ENCODE data around the gene SF3B2. TPM values are rescaled to one million over a fixed set of nuclear protein-coding genes. Genes with fewer than 3 reads are reported as not detected.
"Not testable (repeated sequence)": the region's sequence is repeated elsewhere in the genome, so short reads cannot be mapped to it uniquely, and the experiment has no call there.

The SF3B2 gene
- polyA plus RNA-seq, 4 donors, result 221 to 254 (median 237) TPM

GRCh38 chr11:66104057-66104638 is 52.0 kb downstream of the SF3B2 start:
- DNase-seq (ENCODE audit: low read depth in 4 of 4, low spot score in 2 of 4), result no peak

DNA sequence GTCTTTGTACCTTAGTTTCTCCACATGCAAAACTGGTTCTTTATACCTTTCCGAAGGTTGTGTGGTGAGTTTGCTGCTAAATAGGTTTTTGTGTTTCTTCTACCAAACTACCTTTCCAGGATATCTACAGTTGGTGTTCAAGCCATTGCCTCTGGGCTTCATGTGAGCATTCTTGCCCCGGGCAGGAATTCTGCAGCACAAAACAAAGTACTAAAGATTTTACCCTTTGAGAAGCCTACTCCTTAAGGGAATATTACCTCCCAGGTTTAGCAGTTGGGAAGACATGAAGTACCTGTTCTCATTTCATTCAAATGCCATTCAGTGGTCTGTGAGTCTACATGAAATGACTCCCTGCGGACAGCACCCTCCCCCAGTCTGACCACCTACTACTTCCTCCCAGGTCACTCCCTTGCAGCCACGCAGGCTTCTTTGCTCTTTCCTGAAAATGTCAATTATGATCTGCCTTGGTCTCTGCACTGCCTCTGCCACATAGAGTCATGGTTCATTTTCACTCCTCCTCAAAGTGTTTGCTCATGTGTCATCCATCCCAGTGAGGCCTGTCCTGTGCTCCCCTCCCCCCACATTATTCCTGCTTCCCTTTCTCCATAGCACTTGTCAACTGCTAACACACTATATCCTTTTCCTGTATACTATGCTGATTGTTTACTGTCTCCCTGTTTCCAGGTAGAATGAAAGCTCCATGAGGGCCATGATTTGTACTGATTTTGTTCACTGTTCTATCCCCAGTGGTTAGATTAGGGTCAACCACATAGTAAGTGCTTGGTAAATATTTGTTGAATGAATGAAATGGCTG is 54.8 kb downstream of the SF3B2 start:
- DNase-seq (ENCODE audit: low read depth in 4 of 4, low spot score in 2 of 4), result no peak

GRCh38 chr11:66107600-66108510 is 55.7 kb downstream of the SF3B2 start:
- no peak for DNase-seq (ENCODE audit: low read depth in 4 of 4, low spot score in 2 of 4)

- no peak for DNase-seq (ENCODE audit: low read depth in 4 of 4, low spot score in 2 of 4)
Measured at GRCh38 chr11:66109294-66109693, 57.1 kb downstream of the SF3B2 start.

DNA sequence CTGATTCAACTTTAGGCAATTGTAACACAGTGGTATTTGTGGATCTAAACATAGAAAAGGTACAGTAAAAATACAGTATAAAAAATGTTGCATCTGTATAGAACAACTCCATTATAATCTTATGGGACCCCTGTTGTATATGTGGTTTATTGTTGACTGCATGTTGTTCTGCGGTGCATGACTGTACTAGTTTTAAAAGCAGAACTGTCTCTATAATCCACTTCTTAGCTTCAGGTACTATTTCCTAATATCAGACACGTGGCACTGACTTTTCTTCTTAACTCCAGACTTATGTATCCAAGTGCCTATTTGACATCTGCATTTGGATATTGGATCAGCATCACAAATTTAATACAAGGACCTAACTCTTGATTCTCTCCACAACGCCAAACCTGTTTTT is 59.0 kb downstream of the SF3B2 start:
- DNase-seq (ENCODE audit: low read depth in 4 of 4, low spot score in 2 of 4), result no peak

DNA sequence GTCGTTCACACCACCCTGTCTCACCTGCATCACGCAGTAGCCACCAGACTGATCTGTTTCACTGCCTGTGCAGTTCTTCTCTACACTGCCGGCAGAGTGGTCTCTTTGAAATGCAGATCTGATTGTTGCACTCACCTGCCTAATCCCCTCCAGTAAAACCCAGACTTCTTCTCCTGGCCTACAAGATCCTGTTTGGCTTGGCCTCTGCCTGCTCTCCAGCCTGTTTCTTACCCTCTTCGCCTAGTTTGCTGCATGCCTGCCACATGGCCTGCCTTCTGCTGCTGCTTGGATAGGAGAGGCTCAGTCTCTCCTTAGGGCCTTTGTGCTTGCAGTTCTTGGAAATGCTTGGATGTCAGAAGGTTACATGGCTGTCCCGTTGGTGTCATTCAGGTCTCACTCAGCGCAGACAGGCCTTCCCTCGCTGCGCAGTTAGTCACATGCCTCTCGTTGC is 59.9 kb downstream of the SF3B2 start:
- DNase-seq (ENCODE audit: low read depth in 4 of 4, low spot score in 2 of 4), result no peak

DNA sequence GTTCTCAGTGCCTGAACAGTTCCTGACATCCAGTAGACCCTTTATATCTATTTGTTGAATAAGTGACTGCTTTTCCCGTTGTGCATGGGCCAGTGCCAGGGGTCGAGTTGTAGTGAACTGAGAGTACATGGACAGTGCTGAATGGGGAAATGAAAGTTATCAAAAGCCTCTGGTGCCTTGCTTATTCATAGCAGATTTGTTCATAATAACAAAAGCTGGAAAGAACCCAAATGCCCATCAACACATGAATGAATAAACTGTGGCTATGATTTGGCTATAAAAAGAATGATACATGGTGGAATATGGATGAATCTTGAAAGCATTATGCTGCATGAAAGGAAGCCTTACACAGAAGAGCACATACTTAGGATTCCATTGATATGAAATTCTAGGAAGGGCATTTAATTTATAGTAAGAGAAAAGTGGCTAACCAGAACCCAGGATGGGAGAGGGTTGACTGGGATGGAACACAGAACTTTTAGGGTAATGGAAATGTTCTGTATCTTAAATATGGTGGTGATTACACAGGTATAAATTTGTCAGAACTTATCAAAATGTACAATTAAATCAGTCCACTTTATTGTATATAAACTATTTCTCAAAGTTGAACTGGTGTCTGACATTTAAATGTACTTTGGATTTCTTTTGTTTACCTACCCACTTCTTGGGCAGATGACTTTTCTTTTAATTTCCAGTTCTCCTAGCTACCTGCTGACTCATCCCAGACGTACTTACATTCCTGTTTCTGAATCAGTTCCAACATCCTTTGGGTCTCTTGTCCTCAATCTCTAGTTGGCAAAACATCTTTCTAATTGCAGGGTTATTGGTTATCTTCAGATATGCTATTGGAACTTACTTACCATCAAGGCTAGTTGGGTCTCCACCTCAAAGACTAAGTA is 60.7 kb downstream of the SF3B2 start:
- no peak for DNase-seq (ENCODE audit: low read depth in 4 of 4, low spot score in 2 of 4)

GRCh38 chr11:66114957-66115356 is 62.8 kb downstream of the SF3B2 start:
- DNase-seq (ENCODE audit: low read depth in 4 of 4, low spot score in 2 of 4), result not testable (repeated sequence)

DNA sequence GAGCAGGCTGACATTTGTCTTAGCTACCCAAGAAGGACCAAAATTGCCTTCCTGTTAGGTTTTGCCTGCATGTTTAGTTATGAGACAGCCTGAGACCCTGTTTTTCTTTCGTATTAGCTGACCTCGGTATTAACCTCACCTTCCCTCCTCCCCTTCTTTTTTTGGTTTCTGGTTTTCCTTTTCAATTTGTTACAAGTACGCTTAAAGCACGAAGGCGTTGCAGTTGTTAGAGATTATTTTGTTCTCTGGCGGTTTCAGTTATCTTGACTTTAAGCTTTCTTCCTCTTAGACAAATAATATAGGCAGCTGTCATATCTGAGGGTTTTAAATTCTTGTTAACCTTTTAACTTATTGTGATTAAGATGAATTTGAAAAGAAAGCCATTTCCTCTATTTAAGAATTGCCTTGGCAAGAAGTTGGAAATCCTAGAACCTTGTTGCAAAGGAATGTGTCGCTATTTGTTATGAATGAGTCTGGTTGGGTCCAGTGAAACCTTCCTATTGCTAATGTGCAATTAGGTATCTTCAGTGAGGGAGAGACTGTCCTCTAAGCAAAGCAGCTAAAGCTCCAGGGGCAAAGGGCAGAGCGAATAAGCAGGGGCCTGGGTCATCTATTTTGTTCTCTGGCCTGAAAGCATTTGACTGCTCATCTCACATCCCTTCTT is 63.6 kb downstream of the SF3B2 start:
- DNase-seq (ENCODE audit: low read depth in 4 of 4, low spot score in 2 of 4), result no peak

- DNase-seq (ENCODE audit: low read depth in 4 of 4, low spot score in 2 of 4), result no peak
Measured at GRCh38 chr11:66116576-66117361, 64.6 kb downstream of the SF3B2 start.

DNA sequence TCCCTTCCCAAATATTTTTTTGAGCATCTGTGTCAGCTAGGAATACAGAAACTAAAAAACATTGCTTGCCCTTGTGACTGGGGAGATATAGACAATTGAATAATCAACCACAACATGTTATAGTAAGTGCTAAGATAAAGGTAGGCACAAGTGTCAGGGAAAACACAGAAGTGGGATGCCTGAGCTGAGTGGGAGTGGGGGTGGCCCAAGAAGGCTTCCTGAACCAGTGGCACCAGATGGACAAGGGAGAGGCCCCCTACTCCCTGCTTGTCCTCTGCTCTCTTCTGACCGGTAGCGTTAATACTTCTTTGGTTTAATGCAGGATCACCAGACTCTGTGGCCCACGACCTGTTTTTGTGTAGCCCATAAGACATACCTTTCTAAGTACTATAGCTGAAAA is 66.7 kb downstream of the SF3B2 start:
- DNase-seq (ENCODE audit: low read depth in 4 of 4, low spot score in 2 of 4), result no peak

Other genes starting within 250 kb of the SF3B2 start
- 1 to 10 TPM; 1.4 to 4.9 (median 2.5) TPM for gene SNX32, start 218.4 kb upstream of the SF3B2 start, polyA plus RNA-seq (ENCODE audit: insufficient read length in 4 of 4)
- 100 to 1,000 TPM; 733 to 901 (median 785) TPM for gene CFL1, start 194.2 kb upstream of the SF3B2 start, polyA plus RNA-seq (ENCODE audit: insufficient read length in 4 of 4)
- 10 to 100 TPM; 41.7 to 67.3 (median 55.7) TPM for gene MUS81, start 191.9 kb upstream of the SF3B2 start, polyA plus RNA-seq (ENCODE audit: insufficient read length in 4 of 4)
- gene EFEMP2, start 179.6 kb upstream of the SF3B2 start, polyA plus RNA-seq (ENCODE audit: insufficient read length in 4 of 4), result 100 to 1,000 TPM in 3 of 4 donors, 10 to 100 TPM in 1; 96.5 to 170 (median 123) TPM
- 1 to 10 TPM in 3 of 4 donors, under 1 TPM in 1; 0.77 to 1.6 (median 1.3) TPM for gene CTSW, start 172.5 kb upstream of the SF3B2 start, polyA plus RNA-seq (ENCODE audit: insufficient read length in 4 of 4)
- 100 to 1,000 TPM in 1 of 4 donors, 10 to 100 TPM in 3; 91.1 to 106 (median 96.7) TPM for gene FIBP, start 163.9 kb upstream of the SF3B2 start, polyA plus RNA-seq (ENCODE audit: insufficient read length in 4 of 4)
- 10 to 100 TPM in 2 of 4 donors, 1 to 10 TPM in 2; 7.6 to 19.9 (median 11.7) TPM for gene CCDC85B, start 161.7 kb upstream of the SF3B2 start, polyA plus RNA-seq (ENCODE audit: insufficient read length in 4 of 4)
- gene FOSL1, start 152.0 kb upstream of the SF3B2 start, polyA plus RNA-seq (ENCODE audit: insufficient read length in 4 of 4), result under 1 TPM; 0.11 to 0.30 (median 0.18) TPM
- 10 to 100 TPM; 31.8 to 49.9 (median 41.7) TPM for gene C11orf68, start 133.3 kb upstream of the SF3B2 start, polyA plus RNA-seq (ENCODE audit: insufficient read length in 4 of 4)
- 100 to 1,000 TPM in 2 of 4 donors, 10 to 100 TPM in 2; 73.3 to 131 (median 95.7) TPM for gene DRAP1, start 132.9 kb upstream of the SF3B2 start, polyA plus RNA-seq (ENCODE audit: insufficient read length in 4 of 4)
- under 1 TPM in 1 of 4 donors, not detected in 3; 0.52 TPM for gene TSGA10IP, start 106.9 kb upstream of the SF3B2 start, polyA plus RNA-seq (ENCODE audit: insufficient read length in 4 of 4)
- gene SART1, start 90.6 kb upstream of the SF3B2 start, polyA plus RNA-seq (ENCODE audit: insufficient read length in 4 of 4), result 10 to 100 TPM; 45.3 to 57.6 (median 52.4) TPM
- 10 to 100 TPM; 25.3 to 32.7 (median 28.4) TPM for gene EIF1AD, start 50.2 kb upstream of the SF3B2 start, polyA plus RNA-seq (ENCODE audit: insufficient read length in 4 of 4)
- 100 to 1,000 TPM; 218 to 315 (median 264) TPM for gene BANF1, start 49.9 kb upstream of the SF3B2 start, polyA plus RNA-seq (ENCODE audit: insufficient read length in 4 of 4)
- gene CST6, start 40.4 kb upstream of the SF3B2 start, polyA plus RNA-seq (ENCODE audit: insufficient read length in 4 of 4), result not detected
- gene CATSPER1, start 25.9 kb upstream of the SF3B2 start, polyA plus RNA-seq (ENCODE audit: insufficient read length in 4 of 4), result not detected
- gene GAL3ST3, start 3.2 kb upstream of the SF3B2 start, polyA plus RNA-seq (ENCODE audit: insufficient read length in 4 of 4), result 1 to 10 TPM; 3.7 to 8.6 (median 5.9) TPM
- gene PACS1, start 17.9 kb downstream of the SF3B2 start, polyA plus RNA-seq (ENCODE audit: insufficient read length in 4 of 4), result 10 to 100 TPM; 38.5 to 57.0 (median 50.4) TPM
- 10 to 100 TPM; 14.7 to 31.0 (median 25.7) TPM for gene KLC2, start 205.3 kb downstream of the SF3B2 start, polyA plus RNA-seq (ENCODE audit: insufficient read length in 4 of 4)
- 100 to 1,000 TPM; 122 to 168 (median 138) TPM for gene RAB1B, start 216.3 kb downstream of the SF3B2 start, polyA plus RNA-seq (ENCODE audit: insufficient read length in 4 of 4)
- gene CNIH2, start 225.8 kb downstream of the SF3B2 start, polyA plus RNA-seq (ENCODE audit: insufficient read length in 4 of 4), result 1 to 10 TPM; 3.3 to 4.9 (median 4.2) TPM
- 10 to 100 TPM; 51.4 to 68.7 (median 57.8) TPM for gene YIF1A, start 236.8 kb downstream of the SF3B2 start, polyA plus RNA-seq (ENCODE audit: insufficient read length in 4 of 4)
- gene TMEM151A, start 239.5 kb downstream of the SF3B2 start, polyA plus RNA-seq (ENCODE audit: insufficient read length in 4 of 4), result under 1 TPM in 2 of 4 donors, not detected in 2; 0.12 to 0.24 TPM

Measured in left renal cortex interstitium (tissue), 4 donors.